Fibroblast of lung (primary cell): ENCODE results near the gene PI4KB.

ENCODE experiments used
- EZH2 ChIP-seq: IDR thresholded peaks from 2 replicates; pipeline ENCODE4 v1.5.1; 2012; ENCODE audit warnings: low read length, control low read depth, mild to moderate bottlenecking; ENCODE audit errors: missing control alignments
- TF ChIP-seq, protein P1 (sequence below), 2 donors: IDR thresholded peaks in 1 of 2; conservative IDR thresholded peaks in 1 of 2; 1 replicate in 1 of 2; 2 replicates in 1 of 2; pipeline ENCODE4 v1.5.1; 2011 to 2012; ENCODE audit warnings: low read length in 2 of 2, control low read depth in 1 of 2, inconsistent platforms in 1 of 2, low read depth in 1 of 2, mild to moderate bottlenecking in 1 of 2

DNA sequence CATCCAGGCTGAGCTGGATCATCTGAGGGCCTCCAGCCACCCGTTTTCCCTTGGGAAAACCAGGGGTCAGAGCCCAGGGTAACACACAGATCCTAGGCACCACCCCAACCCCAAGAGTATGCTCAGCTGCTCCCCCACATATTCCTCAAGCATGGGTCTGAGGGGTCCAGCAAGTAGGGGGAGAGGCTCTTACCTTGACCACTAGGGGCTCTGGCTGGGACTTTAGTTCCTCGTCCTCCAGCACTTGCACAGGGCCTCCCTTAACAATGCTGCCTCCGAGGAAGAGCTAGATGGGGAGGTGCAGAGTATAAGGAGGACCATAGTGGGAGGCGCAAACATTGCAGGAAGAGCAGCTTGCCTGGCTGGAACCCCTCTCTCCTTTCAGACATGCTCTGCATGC, 37.8 kb upstream of the PI4KB start:
- TF ChIP-seq, protein P1, sequence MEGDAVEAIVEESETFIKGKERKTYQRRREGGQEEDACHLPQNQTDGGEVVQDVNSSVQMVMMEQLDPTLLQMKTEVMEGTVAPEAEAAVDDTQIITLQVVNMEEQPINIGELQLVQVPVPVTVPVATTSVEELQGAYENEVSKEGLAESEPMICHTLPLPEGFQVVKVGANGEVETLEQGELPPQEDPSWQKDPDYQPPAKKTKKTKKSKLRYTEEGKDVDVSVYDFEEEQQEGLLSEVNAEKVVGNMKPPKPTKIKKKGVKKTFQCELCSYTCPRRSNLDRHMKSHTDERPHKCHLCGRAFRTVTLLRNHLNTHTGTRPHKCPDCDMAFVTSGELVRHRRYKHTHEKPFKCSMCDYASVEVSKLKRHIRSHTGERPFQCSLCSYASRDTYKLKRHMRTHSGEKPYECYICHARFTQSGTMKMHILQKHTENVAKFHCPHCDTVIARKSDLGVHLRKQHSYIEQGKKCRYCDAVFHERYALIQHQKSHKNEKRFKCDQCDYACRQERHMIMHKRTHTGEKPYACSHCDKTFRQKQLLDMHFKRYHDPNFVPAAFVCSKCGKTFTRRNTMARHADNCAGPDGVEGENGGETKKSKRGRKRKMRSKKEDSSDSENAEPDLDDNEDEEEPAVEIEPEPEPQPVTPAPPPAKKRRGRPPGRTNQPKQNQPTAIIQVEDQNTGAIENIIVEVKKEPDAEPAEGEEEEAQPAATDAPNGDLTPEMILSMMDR (conservative IDR thresholded peaks at IDR 0.05 in 1 of 2, IDR thresholded peaks at IDR 0.05 in 1 of 2; ENCODE audit: low read depth in 1 of 2, low read length in 2 of 2): no peak
- TF ChIP-seq EZH2: no peak
